HepG2 (cell line): Measurements from ENCODE around the gene BRCA1. TPM values are rescaled to one million over a fixed set of nuclear protein-coding genes. Genes with fewer than 3 reads are reported as not detected.
A peak's percentile ranks its signal among the peaks of the same experiment; 100 is the strongest.

Experiments used
- AGO1 ChIP-seq: fragments of 200-400 bp; formaldehyde crosslinking; IDR thresholded peaks from 2 replicates; pipeline ENCODE4 v1.6.1; 2017; ENCODE audit warnings: mild to moderate bottlenecking, low read depth, low read length, moderate library complexity; ENCODE audit not compliant: poor library complexity, severe bottlenecking
- ARNT ChIP-seq: fragments of 450-650 bp; IDR thresholded peaks from 2 replicates; pipeline ENCODE4 v1.6.1; 2017
- CBX1 ChIP-seq: IDR thresholded peaks from one replicate; pipeline ENCODE4 v1.6.1; 2016; ENCODE audit warnings: antibody characterized with exemption, low read depth
- CEBPB ChIP-seq: IDR thresholded peaks from 2 replicates; pipeline ENCODE4 v1.6.1; 2011; ENCODE audit warnings: low read depth, low read length, improper control_type of control experiment, borderline replicate concordance
- HMG20B ChIP-seq: conservative IDR thresholded peaks from 2 replicates; pipeline ENCODE4 v1.6.1; 2016; ENCODE audit warnings: missing genetic modification reagents, missing compliant biosample characterization
- HNRNPH1 ChIP-seq: fragments of 200-400 bp; formaldehyde crosslinking; optimal IDR thresholded peaks from 2 replicates; pipeline ENCODE3; 2017; ENCODE audit warnings: mild to moderate bottlenecking, low read depth, low read length
- HNRNPL ChIP-seq: fragments of 200-400 bp; formaldehyde crosslinking; IDR thresholded peaks from 2 replicates; pipeline ENCODE4 v1.6.1; 2017; ENCODE audit warnings: mild to moderate bottlenecking, low read depth, low read length
- KAT8 ChIP-seq: IDR thresholded peaks from 2 replicates; pipeline ENCODE4 v1.6.1; 2016; ENCODE audit warnings: missing genetic modification reagents, missing compliant biosample characterization
- KDM6A ChIP-seq: IDR thresholded peaks from 2 replicates; pipeline ENCODE4 v1.6.1; 2016; ENCODE audit warnings: low read depth
- LCORL ChIP-seq, 2 experiments: fragments of 450-650 bp in 1 of 2; sonication (generic) in 1 of 2; formaldehyde crosslinking in 1 of 2; IDR thresholded peaks; 2 replicates each; pipeline versions ENCODE4 v1.5.0 to v1.6.1; 2017 to 2020; ENCODE audit warnings: antibody characterized with exemption in 1 of 2, missing genetic modification reagents in 1 of 2
- MTERF4 ChIP-seq: sonication (generic); formaldehyde crosslinking; IDR thresholded peaks from 2 replicates; pipeline ENCODE4 v1.8.0; 2023; ENCODE audit warnings: mild to moderate bottlenecking, missing genetic modification reagents
- MYNN ChIP-seq: sonication (generic); formaldehyde crosslinking; IDR thresholded peaks from 2 replicates; pipeline ENCODE4 v1.4.0; 2020; ENCODE audit warnings: mild to moderate bottlenecking, low read depth, missing genetic modification reagents
- MYPOP ChIP-seq: sonication (generic); formaldehyde crosslinking; IDR thresholded peaks from 2 replicates; pipeline ENCODE4 v1.8.1; 2023; ENCODE audit warnings: mild to moderate bottlenecking, moderate library complexity, missing genetic modification reagents
- NCOA1 ChIP-seq: sonication (generic); formaldehyde crosslinking; IDR thresholded peaks from 2 replicates; pipeline ENCODE4 v1.9.0; 2021; ENCODE audit warnings: missing genetic modification reagents
- NR2F2 ChIP-seq: IDR thresholded peaks from 2 replicates; pipeline ENCODE4 v1.6.1; 2012; ENCODE audit warnings: low read depth, inconsistent platforms, borderline replicate concordance
- SALL1 ChIP-seq: sonication (generic); formaldehyde crosslinking; IDR thresholded peaks from 2 replicates; pipeline ENCODE4 v1.8.0; 2022; ENCODE audit warnings: mild to moderate bottlenecking, missing genetic modification reagents
- SMC3 ChIP-seq: IDR thresholded peaks from 2 replicates; pipeline ENCODE4 v1.6.1; 2011; ENCODE audit warnings: low read length, improper control_type of control experiment
- SP2 ChIP-seq: sonication (generic); formaldehyde crosslinking; IDR thresholded peaks from 2 replicates; pipeline ENCODE4 v1.5.1; 2020; ENCODE audit warnings: mild to moderate bottlenecking, missing genetic modification reagents
- TAF1 ChIP-seq: sonication (generic); formaldehyde crosslinking; IDR thresholded peaks from 2 replicates; pipeline ENCODE4 v1.4.0; 2020; ENCODE audit warnings: missing genetic modification reagents
- TAF15 ChIP-seq: fragments of 200-400 bp; formaldehyde crosslinking; IDR thresholded peaks from one replicate; pipeline ENCODE4 v1.6.1; 2018; ENCODE audit warnings: mild to moderate bottlenecking, low read depth, low read length; ENCODE audit not compliant: poor library complexity, severe bottlenecking
- TBP ChIP-seq: sonication (generic); formaldehyde crosslinking; IDR thresholded peaks from 2 replicates; pipeline ENCODE4 v1.5.0; 2020; ENCODE audit warnings: missing genetic modification reagents
- TBX3 ChIP-seq: fragments of 450-650 bp; IDR thresholded peaks from 2 replicates; pipeline ENCODE4 v1.6.1; 2017; ENCODE audit warnings: antibody characterized with exemption, mild to moderate bottlenecking, inconsistent platforms, borderline replicate concordance
- YY1 ChIP-seq: IDR thresholded peaks from 2 replicates; pipeline ENCODE4 v1.6.1; 2011; ENCODE audit warnings: low read length, low read depth, moderate library complexity, mild to moderate bottlenecking; ENCODE audit not compliant: insufficient read depth, insufficient replicate concordance
- ZNF225 ChIP-seq: sonication (generic); formaldehyde crosslinking; IDR thresholded peaks from 2 replicates; pipeline ENCODE4 v1.4.0; 2020; ENCODE audit warnings: mild to moderate bottlenecking, missing genetic modification reagents
- ZNF337 ChIP-seq: sonication (generic); formaldehyde crosslinking; IDR thresholded peaks from 2 replicates; pipeline ENCODE4 v1.5.1; 2020; ENCODE audit warnings: missing genetic modification reagents, low read depth, mild to moderate bottlenecking, borderline replicate concordance
- ZNF773 ChIP-seq: sonication (generic); formaldehyde crosslinking; IDR thresholded peaks from 2 replicates; pipeline ENCODE4 v1.4.0; 2020; ENCODE audit warnings: missing genetic modification reagents, borderline replicate concordance
- ZNF879 ChIP-seq: sonication (generic); formaldehyde crosslinking; IDR thresholded peaks from 2 replicates; pipeline ENCODE4 v1.8.1; 2023; ENCODE audit warnings: missing genetic modification reagents
- polyA plus RNA-seq, 8 experiments: library from polyadenylated mRNA; depleted of rRNA in 3 of 8; stranded (reverse) in 7 of 8; unstranded in 1 of 8; fragments of >200 nt; fragmentation: Illumina TruSeq in 4 of 8; extraction: Trizol in 4 of 8; gene quantifications; 2 replicates each; pipeline versions ENCODE4 v1.2.1 to v1.2.3, GENCODE V29; 2011 to 2016; ENCODE audit warnings: low read depth in 4 of 8, missing spikeins in 1 of 8, mixed read lengths in 1 of 8; ENCODE audit not compliant: insufficient read depth in 1 of 8
- total RNA-seq, 5 experiments: library from RNA; depleted of rRNA; stranded (reverse); fragments of >200 nt; fragmentation: Illumina TruSeq; extraction: Trizol; gene quantifications; 2 replicates each; pipeline ENCODE4 v1.2.3, GENCODE V29; 2016; ENCODE audit warnings: low read depth in 1 of 5

Gene BRCA1
- total and polyA plus RNA-seq, 2 of the 13 experiments (the other 11 are each of a cell fraction or from before 2014, with no cell fraction given), result 13.3 to 37.5 TPM

GRCh38 chr17:43125133-43125966 is at the start of gene BRCA1 (continued):
- TF ChIP-seq SALL1, result peak; percentile 86
- no peak for TF ChIP-seq LCORL (IDR thresholded peaks at IDR 0.05)
- TF ChIP-seq LCORL (CRISPR knock-in tag; IDR thresholded peaks at IDR 0.05), result 0 out of 2 replicates have a peak, but pooled peaks have one; percentile 21
- no peak for TF ChIP-seq HMG20B
- no peak for TF ChIP-seq ZNF337 (CRISPR knock-in tag)
- peak; percentile 70; the same call in 1 of the 2 replicates for TF ChIP-seq SMC3
- no peak for TF ChIP-seq MYNN (CRISPR knock-in tag)
- TF ChIP-seq MTERF4 (CRISPR knock-in tag), result no peak
- TF ChIP-seq ARNT, result no peak
- TF ChIP-seq ZNF879 (CRISPR knock-in tag), result no peak
- no peak for TF ChIP-seq TBP (CRISPR knock-in tag)
- no peak for TF ChIP-seq HNRNPH1
- TF ChIP-seq TBX3, result no peak
- peak; percentile 66 for TF ChIP-seq NR2F2
- TF ChIP-seq CEBPB, result peak; percentile 100
- no peak for TF ChIP-seq CBX1
- no peak; the same call in 1 of the 2 replicates for TF ChIP-seq KDM6A (CRISPR knock-in tag)
- TF ChIP-seq KAT8 (CRISPR knock-in tag), result peak; percentile 99
- TF ChIP-seq MYPOP (CRISPR knock-in tag), result peak; percentile 32; the same call in 1 of the 2 replicates
- peak; percentile 87 for TF ChIP-seq SP2 (CRISPR knock-in tag)
- no peak for TF ChIP-seq AGO1
- TF ChIP-seq HNRNPL, result no peak
- TF ChIP-seq TAF1 (CRISPR knock-in tag), result peak; percentile 75
- no peak for TF ChIP-seq YY1
- TF ChIP-seq NCOA1 (CRISPR knock-in tag), result no peak
- no peak for TF ChIP-seq TAF15
- TF ChIP-seq ZNF225 (CRISPR knock-in tag), result 0 out of 2 replicates have a peak, but pooled peaks have one; percentile 62
- TF ChIP-seq ZNF773 (CRISPR knock-in tag), result no peak
